ENCODE data around the gene LOXL1.

LOXL1 gene

GRCh38 chr15:73899197-73900094 lies 26.8 kb upstream of the LOXL1 start:
- DNase-seq = peak; percentile 6

- DNase-seq = no peak
Observed at GRCh38 chr15:73900095-73900712, 26.1 kb upstream of the LOXL1 start.

- no peak for DNase-seq
Observed at GRCh38 chr15:73901126-73901810, 25.0 kb upstream of the LOXL1 start.

GRCh38 chr15:73902121-73903020 lies 23.9 kb upstream of the LOXL1 start:
- no peak for DNase-seq

GRCh38 chr15:73904026-73904815 lies 22.0 kb upstream of the LOXL1 start:
- DNase-seq = no peak

GRCh38 chr15:73905225-73905827 lies 20.9 kb upstream of the LOXL1 start:
- DNase-seq = no peak

- DNase-seq = peak; percentile 60
Observed at GRCh38 chr15:73906346-73907034, 19.8 kb upstream of the LOXL1 start.

- DNase-seq = peak; percentile 80
Observed at GRCh38 chr15:73907035-73907408, 19.2 kb upstream of the LOXL1 start.

- DNase-seq = peak; percentile 56
Observed at GRCh38 chr15:73908030-73908821, 18.0 kb upstream of the LOXL1 start.

GRCh38 chr15:73908822-73909122 lies 17.5 kb upstream of the LOXL1 start:
- DNase-seq = no peak

- peak; percentile 78 for DNase-seq
Observed at GRCh38 chr15:73909651-73910050, 16.6 kb upstream of the LOXL1 start.

- no peak for DNase-seq
Observed at GRCh38 chr15:73910522-73911303, 15.5 kb upstream of the LOXL1 start.

GRCh38 chr15:73912030-73912596 lies 14.1 kb upstream of the LOXL1 start:
- DNase-seq = no peak

- no peak for DNase-seq
Observed at GRCh38 chr15:73914145-73914544, 12.1 kb upstream of the LOXL1 start.

- DNase-seq = no peak
Observed at GRCh38 chr15:73915082-73915481, 11.2 kb upstream of the LOXL1 start.

GRCh38 chr15:73918784-73919183 lies 7.5 kb upstream of the LOXL1 start:
- no peak for DNase-seq

GRCh38 chr15:73919706-73920105 lies 6.6 kb upstream of the LOXL1 start:
- DNase-seq = no peak

- no peak for DNase-seq
Observed at GRCh38 chr15:73921254-73921925, 4.9 kb upstream of the LOXL1 start.
